Loucy (cell line): ENCODE results near the gene NR3C2.

ENCODE experiments used
- H2AFZ ChIP-seq: fragments of 200-600 bp; sonication (generic); 2 replicates; pipeline ENCODE4 v1.6.0; 2016; ENCODE audit warnings: antibody characterized with exemption, mild to moderate bottlenecking, low read length, moderate library complexity
- H3F3A ChIP-seq: fragments of 200-600 bp; 2 replicates; pipeline ENCODE4 v1.6.0; 2016; ENCODE audit warnings: antibody characterized with exemption, low read depth, mild to moderate bottlenecking
- H3K27me3 ChIP-seq: fragments of 200-600 bp; sonication (generic); 2 replicates; pipeline ENCODE4 v1.6.1; 2014; ENCODE audit warnings: low read length, mild to moderate bottlenecking; ENCODE audit not compliant: insufficient read depth, poor library complexity, severe bottlenecking
- H3K36me3 ChIP-seq: fragments of 200-600 bp; sonication (generic); 2 replicates; pipeline ENCODE4 v1.6.1; 2016; ENCODE audit warnings: low read length; ENCODE audit not compliant: insufficient read depth
- H3K4me1 ChIP-seq: fragments of 200-600 bp; sonication (generic); 2 replicates; pipeline ENCODE4 v1.5.1; 2014; ENCODE audit warnings: low read length, mild to moderate bottlenecking; ENCODE audit not compliant: insufficient read depth, poor library complexity, severe bottlenecking
- H3K4me2 ChIP-seq: fragments of 200-600 bp; sonication (generic); 2 replicates; pipeline ENCODE4 v1.6.0; 2014; ENCODE audit warnings: antibody characterized with exemption, low read length, low read depth, mild to moderate bottlenecking; ENCODE audit not compliant: poor library complexity, severe bottlenecking
- H3K4me3 ChIP-seq: fragments of 200-600 bp; sonication (generic); 2 replicates; pipeline ENCODE4 v1.5.1; 2014; ENCODE audit warnings: low read length, mild to moderate bottlenecking, mixed read lengths; ENCODE audit not compliant: poor library complexity, severe bottlenecking
- H3K79me2 ChIP-seq: fragments of 200-600 bp; sonication (generic); 2 replicates; pipeline ENCODE4 v1.6.1; 2014; ENCODE audit warnings: low read length; ENCODE audit not compliant: insufficient read depth
- H3K9ac ChIP-seq: fragments of 200-600 bp; sonication (generic); 2 replicates; pipeline ENCODE4 v1.6.0; 2014; ENCODE audit warnings: mild to moderate bottlenecking, low read depth, low read length, moderate library complexity; ENCODE audit not compliant: poor library complexity, severe bottlenecking
- H3K9me2 ChIP-seq: fragments of 200-600 bp; sonication (generic); replicated peaks from 2 replicates; pipeline ENCODE4 v1.6.1; 2016; ENCODE audit warnings: low read depth, low read length, mixed read lengths
- H3K9me3 ChIP-seq: fragments of 200-600 bp; sonication (generic); 2 replicates; pipeline ENCODE4 v1.6.1; 2014; ENCODE audit warnings: mild to moderate bottlenecking, antibody characterized with exemption, low read length, low read depth; ENCODE audit not compliant: insufficient read depth
- H4K20me1 ChIP-seq: fragments of 200-600 bp; sonication (generic); 2 replicates; pipeline ENCODE4 v1.6.0; 2014; ENCODE audit warnings: antibody characterized with exemption, low read length, mild to moderate bottlenecking; ENCODE audit not compliant: insufficient read depth, poor library complexity, severe bottlenecking
- CTCF ChIP-seq: fragments of 200-600 bp; sonication (generic); conservative IDR thresholded peaks from 2 replicates; pipeline ENCODE4 v1.5.1; 2014; ENCODE audit warnings: mild to moderate bottlenecking, antibody characterized with exemption, low read length
- EZH2phosphoT487 ChIP-seq: fragments of 200-600 bp; IDR thresholded peaks from 2 replicates; pipeline ENCODE4 v1.6.1; 2018; ENCODE audit warnings: antibody characterized with exemption, mild to moderate bottlenecking, moderate library complexity, borderline replicate concordance

Gene NR3C2

GRCh38 chr4:148349153-148349552, 93.1 kb downstream of the NR3C2 start:
- Histone ChIP-seq H3K36me3 (no peaks in the 10 kb centered on the region), H3K4me1 (no peaks in the 10 kb centered on the region), H2AFZ (no peak overlapping the region), H3K79me2 (no peaks in the 10 kb centered on the region), H3K4me3 (no peak overlapping the region), H4K20me1 (no peaks in the 10 kb centered on the region), H3F3A (no peaks in the 10 kb centered on the region), H3K9me2 (no peaks in the 10 kb centered on the region), H3K9ac (no peak overlapping the region), H3K9me3 (no peaks in the 10 kb centered on the region), H3K4me2 (no peak overlapping the region), H3K27me3 (no peaks in the 10 kb centered on the region)
- no peak for TF ChIP-seq CTCF
- no peak for TF ChIP-seq EZH2phosphoT487

- Histone ChIP-seq H3K9me2 (no peaks in the 10 kb centered on the region), H3F3A (no peaks in the 10 kb centered on the region), H3K27me3 (no peaks in the 10 kb centered on the region), H3K36me3 (no peaks in the 10 kb centered on the region), H3K4me1 (no peaks in the 10 kb centered on the region), H4K20me1 (no peaks in the 10 kb centered on the region), H3K9ac (no peak overlapping the region), H3K4me2 (no peak overlapping the region), H3K9me3 (no peaks in the 10 kb centered on the region), H3K79me2 (no peaks in the 10 kb centered on the region), H2AFZ (no peak overlapping the region), H3K4me3 (no peak overlapping the region)
- TF ChIP-seq EZH2phosphoT487 (no peak), CTCF (no peak)
These were observed 95.6 kb downstream of the NR3C2 start for GRCh38 chr4:148346657-148347056.

GRCh38 chr4:148345509-148345908, 96.7 kb downstream of the NR3C2 start:
- H3K9ac ChIP-seq, result no peak overlapping the region
- no peaks in the 10 kb centered on the region for H3K4me1 ChIP-seq
- H3K79me2 ChIP-seq, result no peaks in the 10 kb centered on the region
- no peaks in the 10 kb centered on the region for H4K20me1 ChIP-seq
- H3K27me3 ChIP-seq, result no peaks in the 10 kb centered on the region
- TF ChIP-seq EZH2phosphoT487 (no peak), CTCF (no peak)
- H3K4me3 ChIP-seq, result no peak overlapping the region
- no peak overlapping the region for H3K4me2 ChIP-seq
- no peaks in the 10 kb centered on the region for H3K9me2 ChIP-seq
- H3K9me3 ChIP-seq, result no peaks in the 10 kb centered on the region
- no peaks in the 10 kb centered on the region for H3K36me3 ChIP-seq
- H3F3A ChIP-seq, result no peaks in the 10 kb centered on the region
- no peak overlapping the region for H2AFZ ChIP-seq
